Naive thymus-derived CD8-positive, alpha-beta T cell (primary cell): ENCODE measurements around the gene MED13L. TPM values are rescaled to one million over a fixed set of nuclear protein-coding genes. Genes with fewer than 3 reads are reported as not detected.

Experiments used
- ATAC-seq, 2 donors: fragments of 150-1000 bp; cut with Tn5 transposase in 1 of 2; sonication (Bioruptor Pico), chemical (Tn5 transposase) in 1 of 2; 1 replicate in 1 of 2; 2 replicates in 1 of 2; pipeline ENCODE4 v1.10.0; 2021; ENCODE audit warnings: mild to moderate bottlenecking in 2 of 2, moderate library complexity in 2 of 2
- POLR2A ChIA-PET: fragments of 350-600 bp; sonication (Branson Sonifier 250); formaldehyde crosslinking; loops from one replicate; lab custom pipeline; 2021; ENCODE audit warnings: antibody characterized with exemption; lab: Charles Lee
- DNase-seq, 10 donors: peaks; one replicate each; pipeline versions ENCODE4 v3.0.0 to v3.0.0-alpha.2; 2020 to 2022
- H3K27ac Mint-ChIP-seq, 10 donors: one replicate each; pipeline ENCODE4 v1.8.0; 2020 to 2022; ENCODE audit warnings: mild to moderate bottlenecking in 10 of 10, mixed read lengths in 10 of 10, moderate library complexity in 4 of 10, inconsistent platforms in 1 of 10
- H3K27me3 Mint-ChIP-seq, 5 donors: one replicate each; pipeline ENCODE4 v1.8.0; 2021 to 2022; ENCODE audit warnings: mixed read lengths in 5 of 5
- H3K36me3 Mint-ChIP-seq, 3 donors: one replicate each; pipeline ENCODE4 v1.8.0; 2020 to 2022; ENCODE audit warnings: mixed read lengths in 3 of 3, mild to moderate bottlenecking in 2 of 3, inconsistent platforms in 1 of 3
- H3K4me1 Mint-ChIP-seq, 4 donors: one replicate each; pipeline ENCODE4 v1.8.0; 2021 to 2022; ENCODE audit warnings: mixed read lengths in 4 of 4
- H3K4me3 Mint-ChIP-seq, 10 donors: one replicate each; pipeline ENCODE4 v1.8.0; 2020 to 2022; ENCODE audit warnings: mild to moderate bottlenecking in 10 of 10, mixed read lengths in 10 of 10, moderate library complexity in 6 of 10, inconsistent platforms in 1 of 10
- H3K9me3 Mint-ChIP-seq, 9 donors: one replicate each; pipeline ENCODE4 v1.8.0; 2020 to 2022; ENCODE audit warnings: mixed read lengths in 9 of 9, mild to moderate bottlenecking in 3 of 9, inconsistent platforms in 1 of 9, moderate library complexity in 1 of 9
- polyA plus RNA-seq, 3 donors: library from polyadenylated mRNA; unstranded; fragments of 300-500 nt; fragmentation: Illumina TruSeq; gene quantifications; one replicate each; pipeline ENCODE4 v1.2.3, GENCODE V29; 2021
- total RNA-seq, 8 experiments: library from RNA in 2 of 8; stranded (reverse) in 2 of 8; gene quantifications; one replicate each; pipeline ENCODE4 v1.2.3 and lab custom pipeline; 2021 to 2026

MED13L gene
- total and polyA plus RNA-seq, 5 experiments from 2014 or later: 5.1 to 164 (median 6.7) TPM

- H3K9me3 Mint-ChIP-seq: no peaks in the 10 kb centered on the region
- peaks cover 11 to 51% (median 39%) of the 10 kb centered on the region in 4 donors for H3K4me1 Mint-ChIP-seq
- H3K36me3 Mint-ChIP-seq: no peaks in the 10 kb centered on the region
- no peaks in the 10 kb centered on the region for H3K27me3 Mint-ChIP-seq
- H3K27ac Mint-ChIP-seq: peak overlapping the region in 1 of 10 donors; percentile 19
- POLR2A ChIA-PET: no interaction called here
- DNase-seq (no peak), ATAC-seq (no peak)
- H3K4me3 Mint-ChIP-seq: no peak overlapping the region
These were observed 205.8 kb downstream of the MED13L start for GRCh38 chr12:116071555-116072230.

DNA sequence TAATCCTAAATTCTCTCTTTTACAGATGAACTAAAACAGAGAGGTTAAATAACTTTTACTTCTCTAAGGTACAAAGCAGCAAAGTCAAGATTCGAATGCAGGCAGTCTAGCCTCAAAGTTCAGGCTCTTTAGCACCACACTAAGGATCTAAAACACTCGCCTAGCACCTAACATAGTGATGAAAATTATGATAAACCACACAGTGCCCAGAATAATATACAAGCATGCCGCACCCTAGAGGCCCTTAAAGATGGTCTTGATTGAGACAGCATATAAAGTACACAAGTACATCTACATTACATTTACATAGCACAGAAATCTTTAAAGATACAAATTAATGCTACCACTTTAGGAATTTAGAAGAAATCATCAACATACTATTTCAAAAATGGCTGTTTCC, 207.0 kb downstream of the MED13L start:
- Mint-ChIP-seq H3K4me1 (peaks cover 11 to 52% (median 46%) of the 10 kb centered on the region in 4 donors), H3K9me3 (no peaks in the 10 kb centered on the region), H3K36me3 (no peaks in the 10 kb centered on the region), H3K27ac (no peak overlapping the region), H3K4me3 (no peak overlapping the region), H3K27me3 (no peaks in the 10 kb centered on the region)
- POLR2A ChIA-PET: no interaction called here
- no peak for DNase-seq
- ATAC-seq: no peak

DNA sequence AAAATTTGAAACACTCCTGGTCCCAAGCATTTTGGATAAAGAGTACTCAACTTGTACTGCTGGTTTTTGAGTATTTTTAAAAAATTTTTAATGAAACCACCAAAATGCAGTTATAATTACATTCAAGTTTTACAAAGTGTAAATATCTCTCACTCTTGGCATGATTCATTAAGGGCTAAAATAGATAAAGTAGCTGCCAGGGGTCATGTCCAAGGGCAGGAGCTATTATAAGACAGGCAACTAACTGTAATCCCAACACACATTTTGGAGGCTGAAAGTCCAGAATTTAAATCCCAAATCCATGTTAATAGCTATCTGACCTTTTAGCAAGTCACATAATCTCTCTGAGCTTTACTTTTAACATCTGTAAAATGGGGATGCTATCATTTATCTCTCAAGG, 207.6 kb downstream of the MED13L start:
- Mint-ChIP-seq H3K4me3 (no peak overlapping the region), H3K27me3 (no peaks in the 10 kb centered on the region), H3K36me3 (no peaks in the 10 kb centered on the region)

GRCh38 chr12:116068853-116069252, 208.6 kb downstream of the MED13L start:
- POLR2A ChIA-PET: no interaction called here
- no peak for DNase-seq
- no peak for ATAC-seq
- no peak overlapping the region for H3K4me3 Mint-ChIP-seq
- peaks cover 6 to 56% (median 47%) of the 10 kb centered on the region in 4 donors for H3K4me1 Mint-ChIP-seq
- H3K27ac Mint-ChIP-seq: peak overlapping the region in 1 of 10 donors; percentile 54
- no peaks in the 10 kb centered on the region for H3K27me3 Mint-ChIP-seq
- H3K9me3 Mint-ChIP-seq: no peaks in the 10 kb centered on the region
- no peaks in the 10 kb centered on the region for H3K36me3 Mint-ChIP-seq

More for the DNA sequence above, 207.6 kb downstream of the MED13L start:
- peaks cover 8 to 55% (median 45%) of the 10 kb centered on the region in 4 donors for H3K4me1 Mint-ChIP-seq
- ATAC-seq (no peak), DNase-seq (no peak)
- POLR2A ChIA-PET: no interaction called here
- H3K27ac Mint-ChIP-seq: peak overlapping the region in 1 of 10 donors; percentile 9
- H3K9me3 Mint-ChIP-seq: no peaks in the 10 kb centered on the region

DNA sequence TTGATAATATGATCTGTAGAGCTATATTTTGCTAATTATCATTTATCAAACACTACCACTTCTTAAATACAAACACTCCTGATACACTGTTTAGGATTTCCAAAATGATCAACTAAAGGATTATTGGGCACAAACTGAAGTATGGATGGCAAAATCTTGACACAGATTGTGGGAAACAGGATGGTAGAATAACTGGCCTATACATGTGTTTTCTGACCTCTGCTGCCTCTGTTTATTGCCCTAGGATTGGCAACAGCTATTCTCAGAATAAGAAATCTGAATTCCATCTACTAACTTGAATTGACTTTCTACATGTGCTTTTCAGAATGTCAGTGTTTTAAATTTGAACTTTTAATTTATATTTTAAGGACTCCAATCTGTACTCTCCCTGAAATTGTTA, 209.1 kb downstream of the MED13L start:
- no peak for ATAC-seq
- H3K27ac Mint-ChIP-seq: no peak overlapping the region
- H3K4me3 Mint-ChIP-seq: no peak overlapping the region
- H3K27me3 Mint-ChIP-seq: no peaks in the 10 kb centered on the region
- no peak for DNase-seq
- H3K36me3 Mint-ChIP-seq: no peaks in the 10 kb centered on the region
- H3K4me1 Mint-ChIP-seq: peaks cover 6 to 56% (median 47%) of the 10 kb centered on the region in 4 donors
- POLR2A ChIA-PET: no interaction called here
- H3K9me3 Mint-ChIP-seq: no peaks in the 10 kb centered on the region

DNA sequence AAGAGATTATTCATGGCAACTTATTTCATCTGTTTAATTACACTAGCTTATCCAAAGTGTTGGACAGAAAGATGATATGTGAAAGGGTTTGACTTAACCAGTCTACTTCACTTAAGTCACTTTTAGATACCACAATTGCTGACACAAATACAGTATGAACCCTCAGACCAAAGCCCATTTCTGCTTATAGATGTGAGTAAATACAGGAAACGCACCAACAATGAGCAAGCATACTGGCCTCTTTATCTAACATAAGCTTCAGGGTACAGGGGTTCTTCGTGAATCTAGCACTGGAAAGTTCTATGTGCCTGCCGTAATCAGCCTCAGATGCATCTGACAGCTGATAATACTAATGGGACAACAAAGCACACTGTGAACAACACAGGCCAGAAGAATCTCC, 209.6 kb downstream of the MED13L start:
- Mint-ChIP-seq H3K9me3 (no peaks in the 10 kb centered on the region), H3K27ac (peak overlapping the region in 1 of 10 donors; percentile 15), H3K4me3 (no peak overlapping the region), H3K27me3 (no peaks in the 10 kb centered on the region), H3K4me1 (peaks cover 7 to 58% (median 50%) of the 10 kb centered on the region in 4 donors), H3K36me3 (no peaks in the 10 kb centered on the region)
- POLR2A ChIA-PET: no interaction called here
- DNase-seq: no peak
- no peak for ATAC-seq

- Mint-ChIP-seq H3K4me1 (peaks cover 6 to 64% (median 53%) of the 10 kb centered on the region in 4 donors), H3K9me3 (no peaks in the 10 kb centered on the region), H3K36me3 (no peaks in the 10 kb centered on the region), H3K27me3 (no peaks in the 10 kb centered on the region), H3K27ac (peak overlapping the region in 3 of 10 donors; percentile 9 to 16 (median 16)), H3K4me3 (peak overlapping the region in 1 of 10 donors; percentile 15)
- peak; percentile 67 to 69 for ATAC-seq
- DNase-seq: peak; percentile 21 to 68 (median 44)
- POLR2A ChIA-PET: no interaction called here
These were observed 210.9 kb downstream of the MED13L start for GRCh38 chr12:116066381-116067230.

GRCh38 chr12:116065606-116066005, 211.9 kb downstream of the MED13L start:
- H3K27ac Mint-ChIP-seq: no peak overlapping the region
- H3K4me1 Mint-ChIP-seq: peaks cover 10 to 70% (median 55%) of the 10 kb centered on the region in 4 donors
- H3K4me3 Mint-ChIP-seq: no peak overlapping the region
- H3K27me3 Mint-ChIP-seq: no peaks in the 10 kb centered on the region
- ATAC-seq: no peak
- H3K9me3 Mint-ChIP-seq: no peaks in the 10 kb centered on the region
- H3K36me3 Mint-ChIP-seq: no peaks in the 10 kb centered on the region
- POLR2A ChIA-PET: no interaction called here
- no peak for DNase-seq

- DNase-seq (no peak), ATAC-seq (no peak)
- H3K9me3 Mint-ChIP-seq: no peaks in the 10 kb centered on the region
- no peak overlapping the region for H3K27ac Mint-ChIP-seq
- peaks cover 11 to 72% (median 54%) of the 10 kb centered on the region in 4 donors for H3K4me1 Mint-ChIP-seq
- no peaks in the 10 kb centered on the region for H3K36me3 Mint-ChIP-seq
- POLR2A ChIA-PET: no interaction called here
- no peaks in the 10 kb centered on the region for H3K27me3 Mint-ChIP-seq
- no peak overlapping the region for H3K4me3 Mint-ChIP-seq
These were observed 213.0 kb downstream of the MED13L start for GRCh38 chr12:116064493-116064892.

DNA sequence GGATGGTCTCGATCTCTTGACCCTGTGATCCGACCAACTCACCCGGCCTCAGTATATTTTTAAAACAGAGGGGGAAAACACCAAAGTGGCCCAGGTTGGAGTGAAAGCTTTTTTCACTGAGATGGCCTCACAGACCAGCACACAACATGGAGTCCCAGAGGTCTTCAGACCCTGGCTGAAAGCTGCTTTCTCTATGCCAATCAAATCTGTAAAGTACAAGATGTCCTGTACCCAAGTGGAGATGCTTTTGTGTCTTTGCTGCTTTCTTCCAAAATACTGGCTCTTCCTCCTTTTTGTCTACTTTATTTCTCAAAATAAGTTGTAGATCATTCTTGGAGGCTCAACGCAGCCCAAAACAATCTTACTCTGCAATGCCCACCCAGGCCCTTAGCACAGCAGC, 214.8 kb downstream of the MED13L start:
- Mint-ChIP-seq H3K27ac (no peak overlapping the region), H3K9me3 (no peaks in the 10 kb centered on the region), H3K4me1 (peaks cover 11 to 72% (median 49%) of the 10 kb centered on the region in 4 donors), H3K36me3 (no peaks in the 10 kb centered on the region), H3K27me3 (no peaks in the 10 kb centered on the region), H3K4me3 (peak overlapping the region in 1 of 10 donors; percentile 43)
- POLR2A ChIA-PET: no interaction called here
- no peak for ATAC-seq
- no peak for DNase-seq

DNA sequence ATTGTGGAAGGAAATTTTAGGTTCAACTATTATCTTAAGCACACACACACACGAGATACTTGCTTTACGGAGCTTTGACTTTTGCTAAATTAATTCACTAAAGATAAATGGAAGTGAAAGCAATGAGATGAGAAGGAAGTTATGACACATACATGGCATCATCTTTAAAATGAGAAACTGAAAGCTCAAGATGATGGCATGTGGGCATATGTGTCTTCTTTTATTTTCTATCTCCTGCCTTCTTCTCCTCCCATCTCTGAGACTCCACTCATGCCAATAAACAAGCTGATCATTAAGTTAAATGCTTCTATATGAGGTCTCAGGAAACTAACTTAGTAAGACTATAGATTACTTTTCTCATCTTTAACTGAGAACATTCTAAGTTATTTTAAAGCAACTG, 216.7 kb downstream of the MED13L start:
- Mint-ChIP-seq H3K4me1 (peaks cover 11 to 72% (median 51%) of the 10 kb centered on the region in 4 donors), H3K9me3 (no peaks in the 10 kb centered on the region), H3K4me3 (peak overlapping the region in 9 of 10 donors; percentile 18 to 83 (median 57)), H3K27ac (peak overlapping the region in 5 of 10 donors; percentile 28 to 75 (median 58)), H3K27me3 (no peaks in the 10 kb centered on the region), H3K36me3 (no peaks in the 10 kb centered on the region)
- DNase-seq: peak in 2 of 10 donors; percentile 17 to 31
- ATAC-seq: peak; percentile 60 to 82
- POLR2A ChIA-PET: interaction anchor here (0.6 to 0.7 kb wide), 2 partner anchors 17 to 211 kb away, joined by 3 read pairs; no protein-coding TSS in a partner anchor

- no peak for ATAC-seq
- Mint-ChIP-seq H3K27ac (peak overlapping the region in 1 of 10 donors; percentile 32), H3K9me3 (no peaks in the 10 kb centered on the region), H3K27me3 (no peaks in the 10 kb centered on the region), H3K4me1 (peaks cover 11 to 71% (median 50%) of the 10 kb centered on the region in 4 donors), H3K4me3 (peak overlapping the region in 1 of 10 donors; percentile 65), H3K36me3 (no peaks in the 10 kb centered on the region)
- POLR2A ChIA-PET: interaction anchor here (0.7 kb wide), 1 partner anchor 20 kb away, joined by 4 read pairs; no protein-coding TSS in a partner anchor
- no peak for DNase-seq
These were observed 217.6 kb downstream of the MED13L start for GRCh38 chr12:116059904-116060303.

GRCh38 chr12:116058574-116058973, 218.9 kb downstream of the MED13L start:
- no peak for ATAC-seq
- H3K4me1 Mint-ChIP-seq: peaks cover 16 to 77% (median 55%) of the 10 kb centered on the region in 4 donors
- H3K36me3 Mint-ChIP-seq: no peaks in the 10 kb centered on the region
- POLR2A ChIA-PET: no interaction called here
- no peaks in the 10 kb centered on the region for H3K9me3 Mint-ChIP-seq
- H3K27me3 Mint-ChIP-seq: no peaks in the 10 kb centered on the region
- DNase-seq: no peak
- H3K27ac Mint-ChIP-seq: no peak overlapping the region
- no peak overlapping the region for H3K4me3 Mint-ChIP-seq
